H1 (cell line): Measurements from ENCODE around the gene TSC22D4. TPM values are rescaled to one million over a fixed set of nuclear protein-coding genes. Genes with fewer than 3 reads are reported as not detected.

Experiments
- CTCF ChIA-PET: fragments of 300-600 bp; sonication (Branson Sonifier 250); formaldehyde crosslinking; loops from one replicate; lab custom pipeline; 2021; ENCODE audit not compliant: partially characterized antibody; lab: Charles Lee
- POLR2A ChIA-PET: fragments of 300-600 bp; sonication (Branson Sonifier 250); formaldehyde crosslinking; loops from one replicate; lab custom pipeline; 2021; ENCODE audit warnings: inconsistent platforms; ENCODE audit not compliant: partially characterized antibody; lab: Charles Lee
- DNase-seq, 2 experiments: peaks; one replicate each; pipeline versions ENCODE4 v3.0.0 to v3.0.0-alpha.2; 2010 to 2022; ENCODE audit warnings: low spot score in 2 of 2, low read depth in 1 of 2, mixed read lengths in 1 of 2
- FAIRE-seq: peaks from 2 replicates; lab custom pipeline; 2011; peaks lifted over from hg19 to GRCh38; lab: Jason Lieb, UNC
- H2AFZ ChIP-seq: 2 replicates; pipeline ENCODE4 v1.8.1; 2012; ENCODE audit warnings: low read length, inconsistent platforms
- H2AK5ac ChIP-seq: 2 replicates; pipeline ENCODE4 v1.6.1; 2013; ENCODE audit warnings: low read depth, low read length
- H2BK120ac ChIP-seq: replicated peaks from 2 replicates; pipeline ENCODE3; 2013; ENCODE audit warnings: low read depth, low read length, inconsistent platforms
- H2BK12ac ChIP-seq: 2 replicates; pipeline ENCODE4 v1.6.1; 2013; ENCODE audit warnings: low read depth, low read length
- H2BK15ac ChIP-seq: 2 replicates; pipeline ENCODE4 v1.6.1; 2013; ENCODE audit warnings: low read length
- H2BK20ac ChIP-seq: 2 replicates; pipeline ENCODE4 v1.6.1; 2013; ENCODE audit warnings: low read length
- H2BK5ac ChIP-seq: 2 replicates; pipeline ENCODE4 v1.6.1; 2013; ENCODE audit warnings: low read depth, low read length
- H3K14ac ChIP-seq: 2 replicates; pipeline ENCODE4 v1.6.1; 2013; ENCODE audit warnings: inconsistent platforms; ENCODE audit not compliant: insufficient read length
- H3K18ac ChIP-seq: 2 replicates; pipeline ENCODE4 v1.6.1; 2013; ENCODE audit warnings: low read length; ENCODE audit errors: extremely low read depth
- H3K23ac ChIP-seq: 2 replicates; pipeline ENCODE4 v1.6.1; 2013; ENCODE audit warnings: inconsistent platforms; ENCODE audit not compliant: insufficient read length
- H3K23me2 ChIP-seq: 2 replicates; pipeline ENCODE4 v1.6.1; 2013; ENCODE audit warnings: low read depth, low read length
- H3K27ac ChIP-seq: 2 replicates; pipeline ENCODE4 v1.6.1; 2011; ENCODE audit warnings: low read depth, low read length, inconsistent platforms
- H3K27me3 ChIP-seq, 4 experiments: replicated peaks in 1 of 4; 1 replicate in 1 of 4; 2 replicates in 3 of 4; pipeline versions ENCODE4 v1.6.1 to v1.8.1; 2011 to 2013; ENCODE audit warnings: low read length in 3 of 4, mild to moderate bottlenecking in 3 of 4, inconsistent platforms in 2 of 4, mixed read lengths in 2 of 4, moderate library complexity in 1 of 4; ENCODE audit not compliant: control insufficient read depth in 3 of 4, insufficient read depth in 3 of 4; ENCODE audit errors: extremely low read depth in 1 of 4
- H3K36me3 ChIP-seq, 4 experiments: 2 replicates each; pipeline versions ENCODE4 v1.6.1 to v1.8.1; 2011 to 2013; ENCODE audit warnings: mild to moderate bottlenecking in 4 of 4, low read length in 3 of 4, moderate library complexity in 2 of 4, control low read depth in 1 of 4, inconsistent platforms in 1 of 4; ENCODE audit not compliant: insufficient read depth in 4 of 4, control insufficient read depth in 2 of 4
- H3K4ac ChIP-seq: replicated peaks from 2 replicates; pipeline ENCODE3; 2013; ENCODE audit warnings: low read length, low read depth, mixed read lengths, inconsistent platforms; ENCODE audit not compliant: insufficient read length
- H3K4me1 ChIP-seq, 4 experiments: replicated peaks in 1 of 4; 1 replicate in 1 of 4; 2 replicates in 3 of 4; pipeline versions ENCODE4 v1.6.1 to v1.8.1; 2011 to 2013; ENCODE audit warnings: low read length in 3 of 4, inconsistent platforms in 2 of 4, mixed read lengths in 1 of 4; ENCODE audit not compliant: insufficient read depth in 4 of 4, control insufficient read depth in 3 of 4
- H3K4me2 ChIP-seq, 2 experiments: 2 replicates each; pipeline versions ENCODE4 v1.6.1 to v1.8.1; 2011 to 2013; ENCODE audit warnings: low read depth in 2 of 2, low read length in 2 of 2, control low read depth in 1 of 2, inconsistent platforms in 1 of 2, mild to moderate bottlenecking in 1 of 2; ENCODE audit not compliant: insufficient read depth in 1 of 2
- H3K4me3 ChIP-seq, 4 experiments: fragments of 200-600, 300-600 bp in 1 of 4; sonication (generic), shearing (Covaris generic), sonication (Bioruptor Twin) in 1 of 4; 2 replicates each; pipeline versions ENCODE4 v1.5.1 to v1.8.1; 2011 to 2016; ENCODE audit warnings: low read length in 4 of 4, low read depth in 3 of 4, control low read depth in 2 of 4, inconsistent platforms in 2 of 4, mild to moderate bottlenecking in 2 of 4, mixed read lengths in 1 of 4, moderate library complexity in 1 of 4; ENCODE audit not compliant: insufficient read depth in 2 of 4; ENCODE audit errors: extremely low read depth in 1 of 4
- H3K56ac ChIP-seq: replicated peaks from 2 replicates; pipeline ENCODE3; 2013; ENCODE audit warnings: low read depth, mild to moderate bottlenecking, mixed read lengths, low read length, inconsistent platforms; ENCODE audit not compliant: insufficient read length
- H3K79me1 ChIP-seq: 2 replicates; pipeline ENCODE4 v1.6.1; 2013; ENCODE audit warnings: low read depth, low read length, control low read depth
- H3K79me2 ChIP-seq, 2 experiments: 2 replicates each; pipeline versions ENCODE4 v1.6.1 to v1.8.1; 2012 to 2013; ENCODE audit warnings: low read length in 2 of 2, mild to moderate bottlenecking in 2 of 2, inconsistent platforms in 1 of 2; ENCODE audit not compliant: insufficient read depth in 2 of 2, control insufficient read depth in 1 of 2
- H3K9ac ChIP-seq, 4 experiments: replicated peaks in 1 of 4; 1 replicate in 1 of 4; 2 replicates in 3 of 4; pipeline versions ENCODE4 v1.6.1 to v1.8.1; 2011 to 2013; ENCODE audit warnings: low read depth in 3 of 4, low read length in 3 of 4, control low read depth in 2 of 4, mild to moderate bottlenecking in 2 of 4, moderate library complexity in 2 of 4, inconsistent platforms in 1 of 4; ENCODE audit errors: extremely low read depth in 1 of 4
- H3K9me3 ChIP-seq, 2 experiments: 2 replicates each; pipeline versions ENCODE4 v1.6.1 to v1.8.1; 2012 to 2013; ENCODE audit warnings: mild to moderate bottlenecking in 2 of 2, moderate library complexity in 2 of 2, control low read depth in 1 of 2, inconsistent platforms in 1 of 2, low read depth in 1 of 2, low read length in 1 of 2, mixed read lengths in 1 of 2; ENCODE audit not compliant: insufficient read depth in 2 of 2
- H4K20me1 ChIP-seq, 2 experiments: replicated peaks in 1 of 2; 2 replicates each; pipeline versions ENCODE3 to v1.8.1; 2011 to 2013; ENCODE audit warnings: inconsistent platforms in 2 of 2, low read length in 2 of 2, mild to moderate bottlenecking in 1 of 2; ENCODE audit not compliant: insufficient read depth in 2 of 2, control insufficient read depth in 1 of 2
- H4K5ac ChIP-seq: 2 replicates; pipeline ENCODE4 v1.6.1; 2013; ENCODE audit warnings: low read length, low read depth, mixed read lengths, inconsistent platforms; ENCODE audit not compliant: insufficient read length
- H4K8ac ChIP-seq: 2 replicates; pipeline ENCODE4 v1.8.0; 2013; ENCODE audit warnings: mild to moderate bottlenecking, moderate library complexity, low read length, inconsistent platforms; ENCODE audit not compliant: insufficient read depth; ENCODE audit errors: extremely low read depth
- H4K91ac ChIP-seq: replicated peaks from 2 replicates; pipeline ENCODE3; 2013; ENCODE audit warnings: low read length, mixed read lengths, inconsistent platforms; ENCODE audit not compliant: insufficient read length
- BCL11A ChIP-seq, 2 experiments: IDR thresholded peaks; one replicate each; pipeline ENCODE4 v1.6.1; 2011; ENCODE audit warnings: low read depth in 2 of 2, low read length in 2 of 2, mild to moderate bottlenecking in 2 of 2
- CTBP2 ChIP-seq: IDR thresholded peaks from 2 replicates; pipeline ENCODE4 v1.7.0; 2011; ENCODE audit warnings: borderline replicate concordance, mild to moderate bottlenecking, moderate library complexity, mixed read lengths, low read length; ENCODE audit not compliant: insufficient read depth, insufficient read length
- GTF2F1 ChIP-seq: IDR thresholded peaks from 2 replicates; pipeline ENCODE4 v1.6.1; 2012; ENCODE audit warnings: low read depth, low read length, improper control_type of control experiment, borderline replicate concordance
- KDM5A ChIP-seq: fragments of 200-600 bp; IDR thresholded peaks from 2 replicates; pipeline ENCODE4 v1.7.1; 2012; ENCODE audit warnings: mild to moderate bottlenecking, low read length, inconsistent platforms, mixed read lengths
- MAFK ChIP-seq: IDR thresholded peaks from 2 replicates; pipeline ENCODE4 v1.6.1; 2012; ENCODE audit warnings: low read depth, mild to moderate bottlenecking, improper control_type of control experiment, low read length
- POU5F1 ChIP-seq: IDR thresholded peaks from 2 replicates; pipeline ENCODE4 v1.6.1; 2011; ENCODE audit warnings: low read depth, mild to moderate bottlenecking, low read length, moderate library complexity
- SRF ChIP-seq: IDR thresholded peaks from 2 replicates; pipeline ENCODE4 v1.6.1; 2011; ENCODE audit warnings: mild to moderate bottlenecking, low read depth, low read length, moderate library complexity
- TAF1 ChIP-seq: IDR thresholded peaks from 2 replicates; pipeline ENCODE4 v1.6.1; 2011; ENCODE audit warnings: mild to moderate bottlenecking, low read depth, low read length
- TAF7 ChIP-seq: optimal IDR thresholded peaks from 2 replicates; pipeline ENCODE3; 2011; ENCODE audit warnings: low read depth, mild to moderate bottlenecking, inconsistent platforms, low read length, moderate library complexity, borderline replicate concordance
- TBP ChIP-seq: IDR thresholded peaks from 2 replicates; pipeline ENCODE4 v1.6.1; 2011; ENCODE audit warnings: low read depth, low read length, improper control_type of control experiment
- WGBS, 2 experiments: shearing (Covaris generic) in 1 of 2; methylation state at CpG; one replicate each; pipeline versions ENCODE4 v1.1.6 to v1.1.7; 2013 to 2015; ENCODE audit warnings: low lambda C conversion rate in 2 of 2, mixed read lengths in 2 of 2, inconsistent platforms in 1 of 2, low coverage in 1 of 2, missing lambda C conversion rate in 1 of 2; ENCODE audit not compliant: insufficient replicate concordance in 2 of 2, insufficient coverage in 1 of 2, insufficient read length in 1 of 2; ENCODE audit errors: extremely low coverage in 1 of 2, missing lambda C conversion rate in 1 of 2; 5-methylcytosine and 5-hydroxymethylcytosine counted together
- polyA plus RNA-seq, 7 experiments: library from polyadenylated mRNA; depleted of rRNA in 3 of 7; stranded (reverse) in 5 of 7; unstranded in 2 of 7; fragments of >200 nt in 5 of 7; fragments of 200-250 nt in 2 of 7; gene quantifications; 1 replicate in 5 of 7; 2 replicates in 1 of 7; 4 replicates in 1 of 7; pipeline versions ENCODE4 v1.2.1 to v1.2.3, GENCODE V29; 2011 to 2013; ENCODE audit warnings: missing spikeins in 2 of 7, mixed read lengths in 2 of 7
- total RNA-seq: library from RNA; stranded (reverse); fragmentation: NEBNext Ultra II Directional; extraction: Animal tissue kit (Norgen Biotek cat#: 25700); gene quantifications from 2 replicates; pipeline ENCODE4 v1.2.1, GENCODE V29; 2021

The TSC22D4 gene
- total and polyA plus RNA-seq, 2 of the 8 experiments (the other 6 are each of a cell fraction or from before 2014, with no cell fraction given) = 13.2 to 20.3 TPM

- Histone ChIP-seq H4K8ac (no peak overlapping the region), H3K18ac (no peak overlapping the region; the same call in 1 of the 2 replicates), H2BK120ac (no peak overlapping the region), H3K4me2 (peak overlapping the region; percentile 82 to 84), H3K79me2 (no peaks in the 10 kb centered on the region; a peak in 1 of 4 replicates), H3K27me3 (no peaks in the 10 kb centered on the region), H4K5ac (no peak overlapping the region), H3K14ac (no peak overlapping the region), H2BK5ac (no peak overlapping the region), H4K91ac (peak overlapping the region; percentile 39), H3K4ac (no peak overlapping the region), H3K56ac (no peak overlapping the region), H2BK20ac (0 out of 2 replicates have a peak overlapping the region, but pooled peaks have one; percentile 6), H2BK15ac (no peak overlapping the region), H2AK5ac (no peak overlapping the region), H3K79me1 (no peaks in the 10 kb centered on the region), H3K9ac (no peak overlapping the region), H3K9me3 (no peaks in the 10 kb centered on the region), H3K4me3 (peak overlapping the region; percentile 68 to 80 (median 72); a peak in 7 of 8 replicates), H3K27ac (no peak overlapping the region), H3K4me1 (peaks cover 0 to 15% (median 9%) of the 10 kb centered on the region in 4 experiments; a peak in 6 of 7 replicates), H2BK12ac (no peak overlapping the region; the same call in 1 of the 2 replicates), H3K23me2 (peaks cover 8% of the 10 kb centered on the region; the same call in 1 of the 2 replicates), H3K36me3 (peaks cover 0 to 9% (median 0%) of the 10 kb centered on the region in 4 experiments; a peak in 2 of 8 replicates), H3K23ac (no peak overlapping the region), H4K20me1 (peaks cover 0 to 3% of the 10 kb centered on the region in 2 experiments), H2AFZ (no peak overlapping the region)
- ChIA-PET POLR2A (interaction anchor here (0.8 kb wide), 1 partner anchor 56 kb away, joined by 4 read pairs; the partner anchor contains the start of gene ZCWPW1), CTCF (interaction anchor here (0.8 to 1.4 kb wide), 8 partner anchors 9 to 101 kb away, joined by 3 to 6 read pairs (median 3); no protein-coding TSS in a partner anchor)
- FAIRE-seq (no peak), DNase-seq (no peak)
- TF ChIP-seq GTF2F1 (no peak), SRF (no peak), BCL11A (IDR thresholded peaks at IDR 0.05; ENCODE audit: low read depth in 2 of 2, low read length in 2 of 2) (no peak), TAF1 (no peak), CTBP2 (no peak), KDM5A (no peak), TBP (no peak), MAFK (no peak), POU5F1 (no peak), TAF7 (no peak)
- WGBS, 2 experiments = 87% methylated on average over 6 of the region's 6 CpGs; no CpG with 5 or more reads in 1 of the 2 experiments
Observed at GRCh38 chr7:100484673-100485045, 5.6 kb upstream of the TSC22D4 start.
